H7 (cell line): ENCODE results near the gene MRPL52. TPM values are rescaled to one million over a fixed set of nuclear protein-coding genes. Genes with fewer than 3 reads are reported as not detected.
"Not testable (repeated sequence)": the region's sequence is repeated elsewhere in the genome, so short reads cannot be mapped to it uniquely, and the experiment has no call there.

ENCODE experiments used
- DNase-seq: peaks from one replicate; pipeline ENCODE4 v3.0.0; 2012
- H3K27me3 ChIP-seq: 2 replicates; pipeline ENCODE4 v1.6.0; 2011; ENCODE audit warnings: mild to moderate bottlenecking, low read length; ENCODE audit not compliant: control insufficient read depth, insufficient read depth
- H3K36me3 ChIP-seq: replicated peaks from 2 replicates; pipeline ENCODE4 v1.5.1; 2011; ENCODE audit warnings: low read length; ENCODE audit not compliant: control insufficient read depth, insufficient read depth
- H3K4me3 ChIP-seq: 2 replicates; pipeline ENCODE4 v1.5.1; 2011; ENCODE audit warnings: low read depth, mild to moderate bottlenecking, control low read depth, low read length, moderate library complexity; ENCODE audit not compliant: insufficient read depth
- total RNA-seq: library from RNA; depleted of rRNA; stranded (reverse); fragments of >200 nt; shearing (Covaris generic); gene quantifications from 2 replicates; pipeline ENCODE4 v1.2.3, GENCODE V29; 2014; rRNA removed

MRPL52 gene
- 80.8 and 86.6 TPM in 2 replicates for total RNA-seq

DNA sequence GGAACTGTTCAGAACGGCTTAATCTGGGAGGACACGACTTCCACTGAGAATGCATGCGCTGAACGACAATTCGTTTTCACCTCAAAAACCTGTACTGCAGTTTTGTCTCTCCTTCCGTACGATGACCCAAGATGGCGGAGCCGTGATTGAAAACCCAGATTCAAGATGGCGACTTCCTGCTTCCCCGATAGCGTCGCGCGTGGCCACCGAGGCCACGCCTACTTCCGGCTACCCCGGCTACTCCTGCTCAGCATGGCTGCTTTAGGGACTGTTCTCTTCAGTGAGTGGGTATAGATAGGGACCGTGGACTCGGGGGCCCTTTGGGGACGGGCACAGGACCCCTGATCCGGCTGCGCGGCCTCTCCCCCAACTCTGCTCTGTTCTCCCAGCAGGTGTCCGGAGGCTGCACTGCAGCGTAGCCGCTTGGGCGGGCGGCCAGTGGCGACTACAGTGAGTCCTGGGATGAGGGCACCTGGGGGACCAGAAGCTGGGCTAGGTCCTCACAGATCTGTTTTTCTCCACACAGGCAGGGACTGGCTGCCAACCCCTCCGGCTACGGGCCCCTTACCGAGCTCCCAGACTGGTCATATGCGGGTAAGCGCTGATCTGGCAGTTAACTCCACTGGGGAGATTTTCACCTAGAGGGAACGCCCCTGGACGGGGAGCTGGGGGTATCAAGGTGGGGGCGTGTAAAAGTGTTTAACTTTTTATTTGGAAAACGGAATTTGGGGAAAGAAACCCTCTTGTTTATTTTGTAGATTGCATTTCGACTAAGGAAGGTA, at the start of gene MRPL52:
Gene MRPL52, plus strand, starts transcription at position 227 of the 782 bp plus-strand sequence. Its CDS starts 26 bp downstream, at position 253.
- no peaks in the 10 kb centered on the region; the same call in 1 of the 2 replicates for H3K27me3 ChIP-seq
- H3K36me3 ChIP-seq: peaks cover 12% of the 10 kb centered on the region
- DNase-seq: peak; percentile 89
- H3K4me3 ChIP-seq: peak within 1 kb of the TSS; percentile 92

DNA sequence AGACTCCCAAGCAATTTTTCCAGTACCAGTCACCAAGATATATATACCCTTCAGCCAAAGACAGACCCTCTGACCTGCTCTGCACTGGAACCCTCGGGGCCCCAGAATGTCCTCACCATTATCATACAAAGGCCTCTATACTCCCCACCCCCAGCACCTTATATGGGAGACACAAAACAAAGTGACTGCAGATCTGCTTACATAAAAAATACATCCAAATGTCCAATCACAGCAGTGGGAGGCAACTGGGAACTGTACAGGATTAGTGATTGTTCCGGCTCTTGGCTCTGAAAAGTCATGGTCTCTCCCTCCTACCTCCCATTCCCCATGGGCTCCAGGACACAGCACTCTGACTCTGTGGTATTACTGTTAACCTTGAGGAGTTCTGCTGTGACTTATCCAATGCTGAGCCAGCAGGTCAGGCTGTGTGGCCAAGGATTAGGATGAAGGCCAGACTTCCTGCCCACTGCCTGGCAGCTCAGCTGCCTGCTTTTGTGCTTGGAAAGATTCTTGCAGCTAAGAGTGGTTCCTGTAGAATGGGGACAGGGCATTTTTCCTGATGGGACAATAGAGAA, 49.5 kb upstream of the MRPL52 start:
- Histone ChIP-seq H3K27me3 (no peaks in the 10 kb centered on the region), H3K36me3 (no peaks in the 10 kb centered on the region), H3K4me3 (no peak overlapping the region)
- DNase-seq: peak; percentile 4

- no peak for DNase-seq
- no peaks in the 10 kb centered on the region for H3K36me3 ChIP-seq
- H3K4me3 ChIP-seq: no peak overlapping the region
- no peaks in the 10 kb centered on the region for H3K27me3 ChIP-seq
These were observed 48.8 kb upstream of the MRPL52 start for GRCh38 chr14:22780941-22781300.

GRCh38 chr14:22781301-22781991, 48.2 kb upstream of the MRPL52 start:
- Histone ChIP-seq H3K4me3 (no peak overlapping the region), H3K27me3 (no peaks in the 10 kb centered on the region), H3K36me3 (no peaks in the 10 kb centered on the region)
- DNase-seq: no peak

DNA sequence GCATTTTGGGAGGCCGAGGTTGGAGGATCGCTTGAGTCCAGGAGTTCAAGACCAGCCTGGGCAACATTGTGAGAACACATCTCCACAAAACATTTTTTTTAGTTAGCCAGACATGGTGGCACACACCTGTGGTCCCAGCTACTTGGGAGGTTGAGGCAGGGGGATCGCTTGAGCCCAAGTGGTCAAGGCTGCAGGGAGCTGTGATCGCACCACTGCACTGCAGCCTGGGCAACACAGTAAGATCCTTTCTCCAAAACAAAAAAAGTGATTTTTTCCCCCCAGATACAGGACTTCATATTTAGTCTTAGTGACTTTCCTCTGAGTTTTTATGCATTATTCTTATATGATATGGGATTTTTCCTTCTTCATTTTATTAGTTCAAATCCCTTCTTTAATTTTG, 43.0 kb upstream of the MRPL52 start:
- Histone ChIP-seq H3K4me3 (no peak overlapping the region), H3K27me3 (no peaks in the 10 kb centered on the region), H3K36me3 (no peaks in the 10 kb centered on the region)
- DNase-seq: no peak

- DNase-seq: no peak
- H3K36me3 ChIP-seq: no peaks in the 10 kb centered on the region
- no peaks in the 10 kb centered on the region for H3K27me3 ChIP-seq
- no peak overlapping the region for H3K4me3 ChIP-seq
These were observed 38.4 kb upstream of the MRPL52 start for GRCh38 chr14:22791301-22791700.

- Histone ChIP-seq H3K4me3 (no peak overlapping the region), H3K36me3 (no peaks in the 10 kb centered on the region), H3K27me3 (no peaks in the 10 kb centered on the region)
- DNase-seq: no peak
These were observed 37.5 kb upstream of the MRPL52 start for GRCh38 chr14:22792158-22792557.

DNA sequence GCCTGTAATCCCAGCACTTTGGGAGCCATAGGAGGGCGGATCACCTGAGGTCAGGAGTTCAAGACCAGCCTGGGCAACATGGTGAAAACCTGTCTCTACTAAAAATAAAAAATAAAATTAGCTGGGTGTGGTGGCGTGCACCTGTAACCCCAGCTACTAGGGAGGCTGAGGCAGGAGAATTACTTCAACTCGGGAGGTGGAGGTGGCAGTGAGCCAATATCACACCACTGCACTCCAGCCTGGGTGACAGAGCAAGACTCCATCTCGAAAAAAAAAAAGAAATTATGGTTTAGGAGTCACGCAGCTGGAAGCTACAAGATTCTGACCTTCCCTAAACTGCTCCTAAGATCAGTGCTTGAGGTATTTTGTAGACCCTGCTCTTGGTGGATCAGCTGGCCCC, 36.1 kb upstream of the MRPL52 start:
- not testable (repeated sequence) for H3K4me3 ChIP-seq, H3K36me3 ChIP-seq, DNase-seq, H3K27me3 ChIP-seq

DNA sequence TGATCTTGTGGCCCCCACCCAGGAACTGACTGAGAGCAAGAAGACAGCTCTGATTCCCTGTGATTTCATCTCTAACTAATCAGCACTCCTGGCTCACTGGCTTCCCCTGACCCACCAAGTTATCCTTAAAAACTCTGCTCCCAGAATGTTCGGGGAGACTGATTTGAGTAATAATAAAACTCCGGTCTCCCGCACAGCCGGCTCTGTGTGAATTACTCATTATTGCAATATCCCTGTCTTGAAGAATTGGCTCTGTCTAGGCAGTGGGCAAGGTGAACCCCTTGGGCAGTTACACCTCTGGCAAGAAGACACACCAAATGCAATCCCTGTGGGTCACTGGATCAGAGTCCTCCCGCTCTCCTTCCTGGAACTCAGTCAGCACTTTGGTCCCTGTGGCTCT, 35.7 kb upstream of the MRPL52 start:
- H3K27me3 ChIP-seq: no peaks in the 10 kb centered on the region
- no peak for DNase-seq
- H3K36me3 ChIP-seq: no peaks in the 10 kb centered on the region
- no peak overlapping the region for H3K4me3 ChIP-seq

- Histone ChIP-seq H3K36me3 (no peaks in the 10 kb centered on the region), H3K27me3 (no peaks in the 10 kb centered on the region), H3K4me3 (no peak overlapping the region)
- DNase-seq: no peak
These were observed 35.1 kb upstream of the MRPL52 start for GRCh38 chr14:22794551-22794951.

GRCh38 chr14:22796087-22796707, 33.5 kb upstream of the MRPL52 start:
- no peak for DNase-seq
- Histone ChIP-seq H3K4me3 (no peak overlapping the region), H3K36me3 (no peaks in the 10 kb centered on the region), H3K27me3 (no peaks in the 10 kb centered on the region)

- H3K4me3 ChIP-seq: no peak overlapping the region
- H3K36me3 ChIP-seq: no peaks in the 10 kb centered on the region
- DNase-seq: peak; percentile 65
- no peaks in the 10 kb centered on the region for H3K27me3 ChIP-seq
These were observed 32.4 kb upstream of the MRPL52 start for GRCh38 chr14:22797017-22797917.

DNA sequence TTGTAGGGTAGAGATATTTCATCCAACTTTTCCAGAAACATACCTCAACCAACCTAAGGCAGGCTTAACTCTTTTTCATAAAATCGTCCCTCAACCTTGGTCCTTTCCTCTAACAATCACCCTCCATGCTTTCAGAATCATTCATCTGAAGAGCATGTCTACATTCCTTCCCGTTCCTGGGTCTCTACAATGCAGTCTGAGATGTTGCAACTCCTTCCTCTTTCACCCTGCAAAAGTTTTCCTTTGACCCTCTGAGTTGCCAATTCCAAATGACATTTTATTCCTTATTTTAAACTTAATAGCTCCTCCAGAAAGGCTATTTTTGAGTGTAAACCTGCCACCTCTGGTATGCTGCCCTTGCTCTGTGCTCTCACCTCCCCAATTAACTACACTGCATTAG, 31.2 kb upstream of the MRPL52 start:
- no peaks in the 10 kb centered on the region for H3K36me3 ChIP-seq
- no peak for DNase-seq
- no peaks in the 10 kb centered on the region for H3K27me3 ChIP-seq
- no peak overlapping the region for H3K4me3 ChIP-seq

DNA sequence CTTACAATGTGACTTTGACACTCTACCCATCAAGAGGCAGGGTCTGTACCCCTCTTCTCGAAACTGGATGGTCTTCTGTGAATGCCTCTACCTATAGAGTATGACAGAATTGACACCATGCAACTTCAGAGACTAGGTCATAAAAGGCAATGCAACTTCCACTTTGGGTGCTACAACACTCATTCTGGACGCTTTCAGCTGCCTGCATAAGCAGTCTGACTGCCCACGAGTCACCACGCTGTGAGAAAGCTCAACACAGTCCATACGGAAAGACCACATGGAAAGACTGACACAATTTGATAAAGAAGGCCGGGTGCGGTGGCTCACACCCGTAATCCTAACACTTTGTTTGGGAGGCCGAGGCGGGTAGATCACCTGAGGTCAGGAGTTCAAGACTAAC, 29.3 kb upstream of the MRPL52 start:
- H3K36me3 ChIP-seq: no peaks in the 10 kb centered on the region
- no peaks in the 10 kb centered on the region for H3K27me3 ChIP-seq
- no peak overlapping the region for H3K4me3 ChIP-seq
- DNase-seq: no peak
